GM18520 (cell line): ENCODE measurements around the gene INPP4B.

Experiments used
- ATAC-seq: cut with Tn5 transposase; IDR thresholded peaks from one replicate; pipeline ENCODE4 v1.9.1; 2021; ENCODE audit not compliant: unreplicated experiment

INPP4B gene

GRCh38 chr4:142265946-142266345 lies 580.2 kb downstream of the INPP4B start:
- ATAC-seq = no peak

- no peak for ATAC-seq
These were observed 580.6 kb downstream of the INPP4B start for GRCh38 chr4:142265536-142265935.

DNA sequence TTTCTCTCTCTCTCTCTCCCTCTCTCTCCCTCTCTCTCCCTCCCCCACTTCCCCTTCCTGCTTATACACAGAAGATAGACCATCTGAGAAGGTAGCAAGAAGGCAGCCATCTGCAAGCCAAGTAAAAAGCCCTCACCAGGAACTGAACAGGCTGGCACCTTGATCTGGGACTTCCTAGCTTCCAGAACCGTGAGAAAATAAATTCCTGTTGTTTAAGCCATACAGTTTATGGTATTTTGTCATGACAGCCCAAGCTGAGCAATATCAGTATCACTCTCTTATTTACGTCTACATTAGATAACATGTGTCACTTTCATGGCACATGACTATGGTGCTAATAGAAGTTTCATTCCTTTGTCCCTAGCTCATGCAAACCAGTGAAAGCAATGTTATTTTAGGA lies 581.1 kb downstream of the INPP4B start:
- ATAC-seq = no peak

DNA sequence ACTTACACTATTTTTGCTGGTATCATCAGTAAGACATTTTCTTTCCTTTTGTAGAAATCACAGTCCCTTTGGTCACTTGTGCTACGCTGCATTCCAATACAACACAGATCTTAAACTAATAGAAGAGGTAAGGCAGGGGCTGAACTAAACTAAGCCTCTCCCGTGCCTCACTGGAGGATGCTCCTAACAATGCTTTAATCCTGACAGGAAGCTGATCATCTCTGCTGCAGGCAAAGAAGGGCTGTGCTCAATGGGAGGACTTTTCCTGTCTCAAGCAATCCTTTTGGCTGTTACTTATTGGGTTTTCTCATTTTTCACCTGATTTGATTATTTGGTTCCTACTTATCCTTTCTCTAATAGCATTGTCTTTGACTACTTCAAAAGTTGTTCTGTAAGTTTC lies 583.1 kb downstream of the INPP4B start:
- ATAC-seq = no peak

DNA sequence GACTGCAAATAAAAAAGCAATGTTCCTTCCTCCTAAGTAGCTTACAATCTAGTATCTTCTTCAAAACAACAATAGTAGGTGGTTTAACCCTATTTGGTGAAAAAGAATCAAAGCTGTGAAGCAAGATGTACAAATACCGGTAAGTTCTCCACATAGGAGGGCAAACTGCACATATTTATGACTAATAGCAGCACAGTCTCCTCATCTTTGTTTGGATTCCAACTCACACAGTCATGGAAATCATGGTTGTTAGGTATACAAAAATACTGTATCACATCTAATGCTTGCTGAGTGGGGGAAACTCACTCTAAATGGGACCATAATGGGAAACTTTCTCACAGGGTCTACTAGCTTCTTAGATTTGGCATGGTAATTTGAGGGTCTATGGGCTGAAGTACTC lies 597.2 kb downstream of the INPP4B start:
- no peak for ATAC-seq

- ATAC-seq = no peak
These were observed 602.8 kb downstream of the INPP4B start for GRCh38 chr4:142243255-142243654.

- ATAC-seq = no peak
These were observed 603.9 kb downstream of the INPP4B start for GRCh38 chr4:142242156-142242555.

- ATAC-seq = no peak
These were observed 607.5 kb downstream of the INPP4B start for GRCh38 chr4:142238589-142238988.

DNA sequence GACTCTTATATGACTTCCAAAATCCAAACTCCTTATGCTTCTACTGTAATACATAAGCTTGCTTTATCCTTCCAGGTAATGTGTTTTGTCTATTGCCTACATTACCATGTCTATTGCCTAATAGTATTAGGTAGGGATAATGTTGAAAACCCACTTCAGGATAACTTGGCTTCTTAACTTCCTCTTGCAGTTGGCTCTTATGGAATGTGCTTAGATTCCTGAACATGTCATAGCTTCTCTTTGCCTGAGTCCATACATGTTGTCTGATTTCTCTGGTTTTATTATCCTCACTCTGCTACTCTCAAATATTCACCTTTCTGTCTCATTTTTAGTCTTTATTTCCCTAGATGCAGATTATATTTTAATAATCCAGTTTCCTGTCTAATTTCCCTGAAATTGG lies 609.8 kb downstream of the INPP4B start:
- ATAC-seq = no peak

GRCh38 chr4:142231787-142232186 lies 614.3 kb downstream of the INPP4B start:
- no peak for ATAC-seq

DNA sequence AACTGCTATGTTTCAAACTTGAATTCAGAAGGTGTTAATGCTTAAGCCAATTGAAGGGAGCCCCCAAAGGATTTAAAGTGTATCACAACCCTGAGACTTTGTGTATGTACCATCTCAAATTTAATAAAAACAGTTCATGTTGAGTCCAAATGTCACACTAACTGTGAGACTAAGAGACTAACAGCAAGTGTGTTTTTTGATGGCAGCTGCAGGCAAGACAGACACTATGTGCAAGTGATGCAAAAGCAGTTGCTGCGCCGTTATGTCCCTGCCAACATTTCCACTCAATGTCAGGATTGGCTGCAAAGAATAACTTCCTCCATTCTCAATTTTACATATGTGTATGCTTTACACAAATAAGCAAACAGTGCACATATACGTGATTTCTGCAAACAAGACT lies 615.1 kb downstream of the INPP4B start:
- no peak for ATAC-seq

DNA sequence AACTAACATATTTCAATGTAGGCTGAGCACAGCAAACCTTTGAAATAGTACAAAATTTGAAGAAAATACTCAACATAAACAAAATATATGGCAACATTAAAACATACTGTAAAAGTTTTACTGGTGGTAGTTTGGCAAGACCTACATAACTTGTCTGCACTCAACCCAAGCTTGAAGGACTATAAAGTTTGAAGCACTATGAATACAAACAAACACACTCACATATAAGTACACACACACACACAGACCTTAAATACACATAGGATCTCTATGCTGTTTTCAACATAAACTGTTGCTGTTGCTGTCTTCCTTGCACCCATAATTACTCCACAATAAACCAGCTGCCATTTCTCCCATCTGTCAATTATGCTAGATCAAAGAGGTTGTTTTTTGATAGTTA lies 620.1 kb downstream of the INPP4B start:
- ATAC-seq = no peak

- no peak for ATAC-seq
These were observed 624.0 kb downstream of the INPP4B start for GRCh38 chr4:142222127-142222526.

GRCh38 chr4:142218726-142219125 lies 627.4 kb downstream of the INPP4B start:
- ATAC-seq = no peak

GRCh38 chr4:142211444-142211843 lies 634.7 kb downstream of the INPP4B start:
- no peak for ATAC-seq

GRCh38 chr4:142203505-142203904 lies 642.6 kb downstream of the INPP4B start:
- ATAC-seq = no peak

GRCh38 chr4:142202404-142203332 lies 643.4 kb downstream of the INPP4B start:
- peak; percentile 68 for ATAC-seq

DNA sequence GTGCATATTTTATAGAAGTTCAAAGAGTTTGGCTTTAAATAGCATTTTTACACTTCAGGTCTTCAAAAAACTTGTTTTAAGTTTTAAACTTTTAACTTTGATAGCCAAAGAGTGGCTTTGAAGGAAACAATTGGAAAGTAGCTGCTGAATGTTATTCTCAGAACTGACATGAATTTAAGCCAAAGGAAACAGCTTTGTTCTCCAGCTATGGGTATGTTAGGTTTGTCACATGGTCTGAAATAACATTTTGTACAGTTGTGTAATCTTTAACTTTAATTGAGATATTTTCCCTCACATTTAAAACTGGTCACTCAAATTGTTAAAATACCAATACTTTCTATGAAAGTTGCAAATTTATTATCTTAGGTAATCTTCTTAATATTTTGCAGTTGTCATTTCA lies 645.1 kb downstream of the INPP4B start:
- ATAC-seq = no peak

DNA sequence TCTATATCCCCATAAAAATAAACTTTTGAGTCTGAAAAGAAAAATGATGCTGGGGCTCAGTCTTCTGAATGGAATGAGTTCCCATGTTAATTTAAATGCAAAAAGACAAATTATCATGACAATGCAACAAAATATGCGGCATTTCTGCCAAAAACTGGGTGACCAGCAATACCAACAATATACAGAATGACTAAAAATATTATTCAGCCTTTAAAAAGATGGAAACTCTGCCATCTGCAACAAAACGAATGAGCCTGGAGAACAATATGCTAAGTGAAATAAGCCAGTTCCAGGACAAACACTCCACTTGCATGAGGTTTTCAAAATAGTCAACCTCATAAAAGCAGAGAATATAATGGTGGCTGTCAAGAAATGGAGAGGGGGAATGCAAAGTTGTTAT lies 651.2 kb downstream of the INPP4B start:
- ATAC-seq = no peak

DNA sequence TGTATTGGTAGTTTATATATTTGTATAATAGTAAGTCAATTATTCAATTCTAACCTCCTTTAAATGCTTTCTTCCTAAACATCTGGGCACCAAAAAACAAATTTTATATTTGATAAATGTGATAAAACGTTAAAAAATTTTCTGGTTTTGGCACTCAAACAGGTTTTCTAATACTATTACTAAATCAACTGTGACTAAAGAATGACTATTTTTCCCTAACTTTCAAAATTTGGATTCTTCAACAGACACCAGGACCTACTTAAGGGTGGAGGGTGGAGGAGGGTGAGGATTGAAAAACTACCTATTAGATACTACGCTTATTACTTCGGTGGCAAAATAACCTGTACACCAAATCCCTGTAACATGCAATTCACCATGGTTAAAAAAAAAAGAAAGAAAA lies 654.2 kb downstream of the INPP4B start:
- ATAC-seq = no peak

DNA sequence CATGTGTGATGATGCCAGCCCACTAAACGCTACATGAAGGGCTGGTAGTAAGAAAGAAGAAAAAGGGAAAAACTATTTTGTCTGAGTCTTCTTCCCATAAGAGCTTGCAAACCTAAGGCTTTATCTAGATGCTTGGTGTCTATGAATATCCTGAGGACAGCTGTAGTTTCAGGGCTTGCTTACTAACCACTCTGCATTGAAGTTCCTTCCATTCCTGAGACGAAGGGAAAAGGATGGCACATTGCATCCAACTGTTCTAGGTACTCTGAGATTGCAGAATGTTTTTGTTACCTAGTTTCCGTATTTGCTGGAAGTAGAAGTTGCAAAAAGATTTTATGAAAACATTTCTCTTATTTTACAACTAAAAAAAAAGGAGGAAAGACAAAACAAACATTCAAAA lies 665.1 kb downstream of the INPP4B start:
- ATAC-seq = no peak

- no peak for ATAC-seq
These were observed 676.9 kb downstream of the INPP4B start for GRCh38 chr4:142169216-142169615.

DNA sequence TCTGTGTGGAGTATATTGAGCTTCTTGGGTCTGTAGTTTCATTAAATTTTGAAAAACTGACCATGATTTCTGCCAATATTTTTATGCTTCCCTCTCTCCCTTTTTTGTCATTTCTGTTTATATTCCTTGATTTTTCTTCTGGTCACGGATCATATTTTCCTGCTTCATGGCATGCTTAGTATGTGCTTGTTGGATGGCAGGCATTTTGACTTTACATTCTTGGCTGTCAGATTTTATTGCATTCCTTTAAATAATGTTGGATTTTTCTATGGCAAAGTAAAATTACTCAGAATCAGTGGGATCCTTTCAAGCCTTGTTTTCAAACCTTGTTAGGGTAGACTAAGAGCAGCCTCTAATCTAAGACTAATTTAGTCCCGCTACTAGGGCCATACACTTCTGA lies 677.9 kb downstream of the INPP4B start:
- ATAC-seq = no peak
